ENCODE data around the gene MMP2. TPM values are rescaled to one million over a fixed set of nuclear protein-coding genes. Genes with fewer than 3 reads are reported as not detected.
A peak's percentile ranks its signal among the peaks of the same experiment; 100 is the strongest.

MMP2 gene
- total RNA-seq, 3 donors from 2014 or later: 113 to 1,485 (median 459) TPM

DNA sequence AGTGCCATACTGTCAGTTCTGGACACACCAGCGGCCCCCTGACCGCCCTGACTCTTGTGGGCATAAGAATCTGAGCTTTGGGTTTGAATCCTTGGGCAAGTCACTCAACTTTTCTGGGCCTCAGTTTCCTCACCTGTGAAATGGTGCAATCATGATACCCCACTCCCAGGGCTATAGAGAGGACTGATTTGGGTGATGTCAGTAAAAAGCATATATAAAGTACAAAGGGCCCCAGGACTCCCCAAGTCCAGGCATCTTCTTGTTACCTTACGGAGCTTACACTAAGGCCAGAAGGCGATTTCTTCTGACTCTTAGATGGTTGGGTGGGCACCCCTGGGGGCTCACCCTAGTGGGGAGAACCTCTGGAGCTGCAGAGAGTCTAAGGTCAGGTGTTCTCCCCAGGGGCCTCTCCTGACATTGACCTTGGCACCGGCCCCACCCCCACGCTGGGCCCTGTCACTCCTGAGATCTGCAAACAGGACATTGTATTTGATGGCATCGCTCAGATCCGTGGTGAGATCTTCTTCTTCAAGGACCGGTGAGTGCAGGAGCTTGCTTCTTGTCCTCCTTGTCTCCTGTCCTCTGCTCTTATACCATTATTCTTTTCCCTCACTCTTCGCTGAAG is 13.9 kb downstream of the MMP2 start:
- peak overlapping the region in 1 of 2 donors; percentile 49 for H3K27ac ChIP-seq
- no peak overlapping the region for H3K4me3 ChIP-seq
- H3K4me1 ChIP-seq: peaks cover 5 to 15% of the 10 kb centered on the region in 2 donors
- intact Hi-C loops (cut with DNase I; ENCODE audit: low total_unique reads): no loop called here
- no peaks in the 10 kb centered on the region for H3K36me3 ChIP-seq
- no peaks in the 10 kb centered on the region for H3K27me3 ChIP-seq
- no peak for DNase-seq (ENCODE audit: low spot score in 2 of 2)
- no peak for TF ChIP-seq CTCF (IDR thresholded peaks at IDR 0.05)
- TF ChIP-seq POLR2AphosphoS5 (IDR thresholded peaks at IDR 0.05): no peak
- no peak for TF ChIP-seq POLR2A (IDR thresholded peaks at IDR 0.05)
- H3K9me3 ChIP-seq: no peaks in the 10 kb centered on the region

DNA sequence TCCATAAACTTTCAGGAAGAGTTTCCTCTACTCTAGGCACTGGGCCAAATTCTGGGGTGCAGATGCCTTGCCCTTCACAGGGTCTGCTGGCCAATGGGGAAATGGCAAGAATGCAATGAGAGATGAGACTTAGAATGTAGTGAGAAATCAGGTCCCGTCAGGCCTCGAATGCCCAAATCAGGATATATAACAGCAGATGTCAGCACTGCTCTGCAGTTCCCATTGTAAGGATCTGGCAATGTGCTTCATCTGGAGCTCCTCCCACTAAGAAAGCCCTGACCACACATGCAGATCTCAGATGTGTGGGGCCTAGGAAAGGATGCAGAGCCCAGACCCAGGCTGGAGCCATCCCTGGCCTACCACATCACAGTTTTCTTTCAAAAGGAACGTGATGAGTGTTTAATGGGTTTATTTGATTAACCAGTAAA is 16.0 kb downstream of the MMP2 start:
- no peak for TF ChIP-seq POLR2A (IDR thresholded peaks at IDR 0.05)
- no peak for TF ChIP-seq CTCF (IDR thresholded peaks at IDR 0.05)
- no peak for TF ChIP-seq POLR2AphosphoS5 (IDR thresholded peaks at IDR 0.05)
- H3K4me1 ChIP-seq: peaks cover 5 to 15% of the 10 kb centered on the region in 2 donors
- no peaks in the 10 kb centered on the region for H3K9me3 ChIP-seq
- H3K27ac ChIP-seq: peak overlapping the region in 1 of 2 donors; percentile 58
- H3K4me3 ChIP-seq: no peak overlapping the region
- intact Hi-C loops (cut with DNase I; ENCODE audit: low total_unique reads): no loop called here
- H3K27me3 ChIP-seq: no peaks in the 10 kb centered on the region
- no peak for DNase-seq (ENCODE audit: low spot score in 2 of 2)
- no peaks in the 10 kb centered on the region for H3K36me3 ChIP-seq

- intact Hi-C loops (cut with DNase I; ENCODE audit: low total_unique reads): no loop called here
- no peak for TF ChIP-seq CTCF (IDR thresholded peaks at IDR 0.05)
- no peak for TF ChIP-seq POLR2AphosphoS5 (IDR thresholded peaks at IDR 0.05)
- no peak for TF ChIP-seq POLR2A (IDR thresholded peaks at IDR 0.05)
These were observed 16.8 kb downstream of the MMP2 start for GRCh38 chr16:55495616-55496289.

DNA sequence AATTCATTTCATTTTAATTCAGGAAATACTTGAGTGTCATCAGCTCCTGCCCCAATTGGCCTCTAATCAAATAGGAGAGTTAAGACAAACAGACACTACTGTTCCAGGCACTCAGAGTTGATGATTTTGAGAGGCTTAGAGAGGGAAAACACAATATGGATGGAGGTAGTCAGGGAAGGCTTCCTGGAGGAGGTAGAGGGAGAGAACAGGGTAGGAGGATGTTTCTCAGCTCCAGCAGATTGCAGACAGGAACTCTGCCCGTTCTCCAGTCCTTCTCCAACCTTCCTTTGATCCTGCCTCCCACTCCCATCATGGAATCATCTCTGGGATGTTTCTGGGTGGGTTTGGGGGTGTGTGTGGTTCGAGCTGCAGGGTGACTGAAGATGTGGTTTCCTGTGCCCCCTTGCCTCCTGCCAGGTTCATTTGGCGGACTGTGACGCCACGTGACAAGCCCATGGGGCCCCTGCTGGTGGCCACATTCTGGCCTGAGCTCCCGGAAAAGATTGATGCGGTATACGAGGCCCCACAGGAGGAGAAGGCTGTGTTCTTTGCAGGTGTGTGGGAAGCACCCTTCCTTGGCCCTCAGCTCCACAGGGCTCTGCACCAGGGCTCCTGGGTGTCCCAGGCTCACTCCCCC is 17.6 kb downstream of the MMP2 start:
- Histone ChIP-seq H3K27me3 (no peaks in the 10 kb centered on the region), H3K4me1 (peaks cover 10 to 17% of the 10 kb centered on the region in 2 donors), H3K4me3 (no peak overlapping the region), H3K36me3 (no peaks in the 10 kb centered on the region), H3K9me3 (no peaks in the 10 kb centered on the region), H3K27ac (peak overlapping the region; percentile 7 to 58)
- intact Hi-C loops (cut with DNase I; ENCODE audit: low total_unique reads): no loop called here
- no peak for DNase-seq (ENCODE audit: low spot score in 2 of 2)
- TF ChIP-seq POLR2AphosphoS5 (IDR thresholded peaks at IDR 0.05) (no peak), POLR2A (IDR thresholded peaks at IDR 0.05) (no peak), CTCF (IDR thresholded peaks at IDR 0.05) (no peak)

More at GRCh38 chr16:55495616-55496289, 16.8 kb downstream of the MMP2 start:
- DNase-seq (ENCODE audit: low spot score in 2 of 2): no peak
- Histone ChIP-seq H3K27ac (peak overlapping the region; percentile 7 to 58), H3K9me3 (no peaks in the 10 kb centered on the region), H3K4me1 (peaks cover 7 to 15% of the 10 kb centered on the region in 2 donors), H3K27me3 (no peaks in the 10 kb centered on the region), H3K36me3 (no peaks in the 10 kb centered on the region), H3K4me3 (no peak overlapping the region)

DNA sequence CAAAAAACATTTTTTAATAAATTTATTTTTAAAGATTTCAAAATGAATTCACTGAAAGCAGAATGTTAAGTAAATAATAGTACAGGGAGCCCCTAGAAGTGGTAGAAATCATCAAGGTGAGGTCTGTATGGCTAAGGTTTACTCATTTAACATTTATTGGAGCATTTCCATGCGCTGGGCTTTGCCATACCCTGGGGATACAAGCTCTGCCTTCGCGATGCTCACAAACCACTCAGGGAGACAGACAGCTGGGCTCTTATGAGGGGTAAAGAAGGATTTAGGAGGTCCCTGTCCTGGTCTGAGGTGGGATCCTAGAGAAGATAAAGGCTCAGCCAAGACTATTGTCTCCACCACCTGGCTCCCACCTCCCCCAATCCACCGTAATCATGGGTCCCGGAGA is 18.6 kb downstream of the MMP2 start:
- no peak for TF ChIP-seq POLR2AphosphoS5 (IDR thresholded peaks at IDR 0.05)
- Histone ChIP-seq H3K36me3 (no peaks in the 10 kb centered on the region), H3K27me3 (no peaks in the 10 kb centered on the region), H3K4me1 (peaks cover 13 to 17% of the 10 kb centered on the region in 2 donors), H3K27ac (peak overlapping the region in 1 of 2 donors; percentile 52), H3K9me3 (no peaks in the 10 kb centered on the region), H3K4me3 (no peak overlapping the region)
- DNase-seq (ENCODE audit: low spot score in 2 of 2): no peak
- intact Hi-C loops (cut with DNase I; ENCODE audit: low total_unique reads): no loop called here
